GM19238 (cell line): ENCODE measurements around the gene CCNB3.
"Not testable (repeated sequence)": the region's sequence is repeated elsewhere in the genome, so short reads cannot be mapped to it uniquely, and the experiment has no call there.

Experiments
- DNase-seq: peaks from one replicate; pipeline ENCODE4 v3.0.0; 2011; ENCODE audit warnings: low spot score; ENCODE audit not compliant: insufficient read length

The CCNB3 gene

DNA sequence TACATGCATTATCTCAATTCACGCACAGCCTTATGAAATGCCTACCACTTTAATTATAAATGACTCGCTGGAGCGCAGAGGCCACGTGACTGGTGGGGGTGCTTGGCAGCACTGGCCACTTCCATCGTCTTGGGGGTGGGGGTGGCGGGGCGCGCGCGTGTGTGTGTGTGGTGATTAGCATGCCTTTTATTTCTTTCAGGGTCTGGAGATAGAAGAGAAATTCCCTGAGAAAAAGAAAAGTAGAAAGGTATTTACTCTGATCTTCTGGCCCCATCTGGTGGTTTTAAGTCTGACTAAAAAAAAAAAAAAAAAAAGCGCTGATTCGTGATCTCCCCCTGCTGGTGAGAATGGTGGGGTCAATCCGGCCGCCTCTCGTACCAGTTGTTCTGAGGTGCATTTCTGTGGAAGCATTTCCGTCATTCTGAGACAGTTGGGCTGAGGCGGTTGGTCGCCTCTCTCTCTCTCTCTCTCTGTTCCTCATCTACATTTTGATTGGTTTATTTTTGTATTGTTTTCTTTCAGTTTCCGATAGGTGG lies at the start of gene CCNB3:
TSS of gene CCNB3 (plus strand) at position 402 of the 536 bp plus-strand sequence. CDS start 80,399 bp downstream, outside the sequence.
- peak; percentile 44 for DNase-seq

DNA sequence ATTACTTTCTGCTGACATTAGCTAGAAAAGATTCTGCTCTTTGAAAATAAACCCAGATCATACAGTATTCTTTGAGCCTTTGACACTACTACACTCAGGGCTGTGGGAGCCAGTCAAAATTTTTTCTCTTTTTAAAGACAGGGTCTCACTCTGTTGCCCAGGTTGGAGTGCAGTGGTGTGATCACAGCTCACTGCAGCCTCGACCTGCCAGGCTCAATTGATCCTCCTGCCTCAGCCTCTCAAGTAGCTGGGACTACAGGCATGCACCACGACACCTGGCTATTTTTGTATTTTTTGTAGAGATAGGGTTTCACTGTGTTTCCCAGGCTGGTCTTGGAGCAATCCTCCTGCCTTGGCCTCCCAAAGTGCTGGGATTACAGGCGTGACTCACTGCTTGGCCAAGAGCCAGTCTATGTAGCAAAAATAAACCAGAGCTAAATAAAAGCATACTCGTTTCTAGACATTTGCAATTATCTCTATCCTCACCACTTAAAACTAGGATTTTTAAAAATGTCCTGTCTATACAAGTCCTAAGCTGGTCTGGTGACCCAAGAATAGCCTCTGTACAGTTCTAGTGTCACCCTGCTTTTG lies 46.9 kb upstream of the CCNB3 start:
- DNase-seq = no peak

- DNase-seq = no peak
These were observed 46.0 kb upstream of the CCNB3 start for GRCh38 chrX:50158593-50158992.

DNA sequence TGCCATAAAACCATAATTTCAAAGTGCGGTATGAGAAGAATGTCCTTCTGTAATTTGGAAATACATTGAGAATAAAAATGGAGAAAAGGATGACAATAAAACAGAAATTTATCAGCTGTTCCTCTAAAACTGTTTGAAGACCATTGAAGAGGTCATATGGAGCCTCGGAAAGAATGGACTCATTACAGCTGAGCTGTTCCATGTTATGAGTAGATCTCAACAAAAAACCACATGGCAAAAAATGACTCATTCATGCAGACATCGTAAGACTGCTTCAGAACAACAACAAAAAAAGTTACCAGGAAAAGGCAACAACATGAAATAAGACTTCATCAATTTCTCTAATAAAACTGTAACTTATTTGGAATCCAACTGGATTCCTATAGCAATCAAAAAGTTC lies 43.4 kb upstream of the CCNB3 start:
- no peak for DNase-seq

DNA sequence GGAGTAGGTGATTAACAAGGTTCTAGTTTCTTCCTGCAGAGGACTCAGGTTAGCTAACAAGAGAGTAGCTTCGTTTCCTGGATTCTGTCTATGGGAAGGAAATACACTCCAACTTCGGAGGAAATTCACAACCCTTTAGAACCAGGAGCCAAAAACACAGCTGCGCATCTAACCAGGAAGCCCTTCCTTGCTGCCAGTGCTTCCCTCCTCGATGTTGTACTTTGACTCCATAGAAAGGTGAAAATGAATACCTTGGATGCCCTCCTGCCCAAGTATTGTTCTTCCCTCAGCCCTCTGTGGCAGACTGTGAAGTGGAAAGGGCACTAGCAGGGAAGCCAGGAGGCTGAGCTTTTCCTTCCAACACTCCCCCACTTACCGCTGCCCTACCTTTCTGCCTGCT lies 38.8 kb upstream of the CCNB3 start:
- DNase-seq = no peak

DNA sequence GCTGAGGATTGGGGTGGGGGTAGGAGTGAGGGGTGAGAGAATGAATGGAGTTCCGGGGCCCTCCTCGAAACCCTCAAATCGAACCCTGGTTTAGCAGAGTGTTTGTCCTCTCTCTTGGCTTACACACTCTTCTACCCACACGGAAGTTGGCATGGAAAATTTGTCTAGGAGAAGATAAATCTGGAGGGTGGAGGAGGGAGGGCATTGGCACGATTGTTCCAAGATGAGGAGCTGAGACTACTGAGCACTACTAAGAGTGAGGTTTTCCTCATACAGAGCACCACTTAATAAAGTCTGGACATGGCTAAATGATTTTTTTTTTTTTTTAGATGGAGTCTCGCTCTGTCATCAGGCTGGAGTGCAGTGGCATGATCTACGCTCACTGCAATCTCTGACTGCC lies 37.2 kb upstream of the CCNB3 start:
- no peak for DNase-seq

DNA sequence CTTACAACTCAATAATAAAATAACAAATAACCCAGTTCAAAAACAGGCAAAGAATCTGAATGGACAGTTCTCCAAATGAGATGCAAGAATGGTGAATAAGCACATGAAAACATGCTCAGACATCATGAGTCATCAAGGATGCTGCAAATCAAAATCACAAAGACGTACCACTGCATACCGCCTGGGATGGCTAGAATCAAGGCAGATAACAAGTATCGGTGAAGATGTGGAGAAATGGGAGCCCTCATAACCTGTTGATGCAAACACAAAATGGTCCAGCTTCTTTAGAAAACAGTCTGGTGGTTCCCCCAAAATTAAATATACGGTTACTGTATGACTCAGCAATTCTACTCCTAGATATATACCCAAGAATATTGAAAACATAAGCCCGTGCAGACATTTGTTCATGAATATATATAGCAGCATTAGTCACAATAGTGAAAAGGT lies 36.3 kb upstream of the CCNB3 start:
- DNase-seq = no peak

DNA sequence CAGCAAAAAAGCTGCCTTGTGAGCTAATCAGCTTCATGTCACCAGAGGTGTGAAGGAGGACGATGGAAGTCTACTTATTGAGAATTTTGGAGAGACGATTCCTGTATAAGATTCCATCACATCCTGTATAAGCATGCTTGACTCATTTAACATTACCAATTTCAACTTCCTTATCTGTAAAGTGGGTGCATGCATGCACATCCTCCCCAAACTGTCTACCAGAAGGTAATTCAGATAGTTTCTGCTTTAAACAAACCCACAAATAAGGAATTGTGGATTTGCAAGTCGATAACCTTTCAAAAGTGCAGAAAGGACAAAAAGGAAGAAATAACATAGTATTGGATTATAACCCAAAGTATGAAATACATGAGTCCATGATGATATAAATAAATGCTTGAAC lies 34.8 kb upstream of the CCNB3 start:
- no peak for DNase-seq

DNA sequence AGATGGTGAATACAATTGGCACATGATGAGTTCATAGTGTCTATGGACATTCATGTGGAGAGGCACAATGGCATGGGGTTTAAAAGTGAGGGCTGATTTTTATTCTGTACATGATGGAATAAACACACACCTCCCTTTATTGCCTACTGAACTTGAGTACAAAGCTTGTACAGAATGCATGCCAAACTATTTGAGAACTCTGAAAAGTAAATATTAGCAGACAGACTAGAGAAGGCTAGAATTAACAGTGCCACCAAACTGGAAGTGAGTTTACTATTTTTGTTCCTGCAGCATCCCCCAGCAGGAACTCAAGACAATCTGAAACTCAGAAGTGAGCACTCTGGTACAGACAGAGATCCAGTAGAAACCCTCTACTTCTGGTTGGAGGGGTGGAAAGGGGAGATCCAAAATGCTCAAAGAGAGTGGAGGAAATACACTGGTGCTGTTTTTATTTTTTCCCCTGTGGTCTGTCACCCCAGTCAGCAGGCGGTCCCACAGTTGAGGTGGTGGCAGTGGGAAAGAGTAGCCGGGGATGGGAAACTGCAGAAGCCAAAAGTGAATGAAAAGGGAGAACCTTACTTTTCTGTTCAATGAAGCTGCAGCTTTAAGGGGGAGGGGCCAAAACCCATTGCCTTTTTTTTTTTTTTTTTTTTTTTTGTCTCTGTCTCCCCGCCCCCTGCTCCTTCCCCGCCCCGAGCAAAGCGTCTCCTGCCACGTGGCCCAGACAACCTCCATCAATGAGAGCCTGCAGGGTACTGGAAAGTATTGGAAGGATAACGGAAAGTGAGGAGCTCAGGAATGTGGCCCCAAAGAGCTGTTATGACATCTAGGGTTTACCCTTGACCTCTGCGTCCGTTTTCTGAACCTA lies 24.3 kb upstream of the CCNB3 start:
- no peak for DNase-seq

DNA sequence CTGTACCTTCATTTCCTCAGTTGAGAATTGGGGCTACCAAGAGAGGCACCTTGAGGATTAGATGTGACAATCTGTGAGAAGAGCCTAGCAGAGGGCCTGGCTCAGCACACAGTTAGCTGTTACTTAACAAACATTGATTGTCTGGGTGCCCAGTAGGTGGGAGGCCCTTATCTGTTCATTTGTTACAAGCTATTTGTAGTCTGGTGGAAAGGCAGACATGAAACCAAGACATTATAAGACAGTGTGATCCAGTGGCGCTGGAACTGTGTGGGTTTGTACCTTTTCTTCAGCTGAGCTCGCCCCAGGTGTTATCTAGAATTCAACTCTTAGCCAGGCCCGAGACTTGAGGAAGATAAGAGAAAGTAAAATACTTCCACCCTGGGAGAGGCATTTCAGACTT lies 20.7 kb upstream of the CCNB3 start:
- DNase-seq = no peak

- no peak for DNase-seq
These were observed 15.5 kb upstream of the CCNB3 start for GRCh38 chrX:50188859-50189600.

DNA sequence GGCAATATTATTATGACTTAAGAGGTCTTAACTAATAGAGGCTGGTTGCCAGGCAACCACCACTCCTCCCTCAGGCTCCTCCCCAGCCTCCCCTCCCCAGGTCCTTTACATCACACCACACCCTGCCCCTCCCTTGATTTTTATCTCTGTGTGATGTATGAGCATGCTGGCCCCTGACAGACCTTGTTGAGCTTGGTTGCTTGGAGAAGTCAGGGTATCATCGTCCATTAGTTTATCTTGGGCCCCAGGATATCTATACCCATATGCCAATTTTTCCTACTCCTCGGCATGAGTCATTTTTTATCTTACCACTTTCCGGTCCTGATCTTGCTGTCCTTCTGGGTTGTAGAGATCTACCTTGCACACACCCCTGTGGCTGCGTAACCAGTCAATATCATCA lies 6.2 kb upstream of the CCNB3 start:
- DNase-seq = no peak

DNA sequence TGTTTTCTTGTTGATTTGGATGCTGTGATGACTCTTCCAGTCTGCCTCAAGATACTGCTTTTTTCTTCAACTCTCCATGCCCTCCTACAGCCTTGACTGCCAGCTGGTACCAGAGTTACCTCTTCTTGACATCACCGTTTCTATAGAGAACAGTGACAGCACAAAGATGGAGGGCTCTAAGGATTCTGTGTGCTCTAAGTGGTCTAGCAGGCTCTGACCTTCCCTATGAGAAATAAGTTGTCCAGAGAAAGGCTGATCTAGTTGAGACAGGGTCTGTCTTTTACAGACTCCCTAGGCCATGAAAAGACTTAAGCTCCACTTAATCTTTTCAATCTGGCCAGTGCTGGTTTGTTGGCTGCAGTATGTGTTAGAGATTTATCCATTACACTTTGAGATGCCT lies 3.7 kb upstream of the CCNB3 start, which contains the start of gene AKAP4:
TSS of gene AKAP4 (minus strand) at position 101 of the 400 bp plus-strand sequence. CDS start 118 bp downstream, outside the sequence.
- no peak for DNase-seq

DNA sequence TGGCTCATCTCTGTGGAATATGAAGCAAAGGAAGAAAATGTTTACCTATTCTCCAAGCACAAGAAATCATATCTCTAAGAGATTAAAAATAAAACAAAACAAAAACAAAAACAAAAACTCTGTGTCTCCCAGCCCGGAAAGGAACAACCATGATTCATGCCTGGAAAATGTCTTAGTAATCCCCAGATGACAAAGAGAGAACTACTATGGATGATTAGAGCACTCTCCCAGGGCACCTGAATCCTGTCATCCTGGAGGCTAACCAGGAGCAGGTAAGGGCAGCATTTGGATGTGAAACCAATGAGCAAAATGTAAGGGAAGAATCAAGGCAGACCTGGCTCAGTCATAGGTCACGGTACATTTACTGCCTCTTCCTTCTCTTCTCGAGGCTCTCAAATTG lies 2.0 kb upstream of the CCNB3 start:
- no peak for DNase-seq

DNA sequence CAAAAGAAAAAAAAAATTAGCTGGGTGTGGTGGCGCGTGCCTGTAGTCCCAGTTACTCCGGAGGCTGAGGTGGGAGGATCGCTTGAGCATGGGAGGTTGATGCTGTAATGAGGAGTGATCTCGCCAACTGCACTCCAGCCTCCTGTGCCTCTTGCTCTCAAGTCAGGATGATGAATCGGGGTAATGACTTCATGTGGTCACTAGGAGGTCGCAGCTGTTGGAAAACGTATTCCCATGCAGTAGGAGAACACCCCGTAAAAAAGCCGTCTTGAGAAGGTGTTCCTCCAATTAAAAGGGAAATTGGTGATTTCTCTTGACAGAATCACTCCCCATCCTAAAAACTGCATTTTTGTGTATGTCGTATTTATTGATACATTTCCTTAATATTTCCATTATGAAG lies 2.2 kb downstream of the CCNB3 start:
- no peak for DNase-seq

- no peak for DNase-seq
These were observed 6.9 kb downstream of the CCNB3 start for GRCh38 chrX:50211510-50211909.

DNA sequence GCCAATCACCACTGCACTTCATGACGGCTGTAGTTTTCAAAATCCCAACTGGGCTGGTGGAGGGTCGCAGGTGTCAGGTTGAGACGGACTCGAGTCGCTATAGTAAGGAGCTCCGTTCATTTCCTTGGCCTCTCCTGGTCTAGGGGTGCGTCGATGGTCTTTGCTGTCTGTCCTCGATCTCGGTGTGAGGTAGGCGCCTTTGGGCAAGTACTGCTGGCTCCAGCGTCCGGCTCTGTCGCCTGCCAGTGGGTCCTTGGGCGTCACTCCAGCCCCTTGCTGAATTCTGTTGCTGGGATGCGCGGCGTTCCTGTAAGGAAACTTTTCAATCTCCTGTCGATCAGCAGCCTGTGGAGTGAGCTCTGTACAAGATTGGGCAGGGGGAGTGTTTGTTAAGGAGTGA lies 76.7 kb downstream of the CCNB3 start:
- no peak for DNase-seq

GRCh38 chrX:50327235-50327634 lies 122.7 kb downstream of the CCNB3 start:
- no peak for DNase-seq

DNA sequence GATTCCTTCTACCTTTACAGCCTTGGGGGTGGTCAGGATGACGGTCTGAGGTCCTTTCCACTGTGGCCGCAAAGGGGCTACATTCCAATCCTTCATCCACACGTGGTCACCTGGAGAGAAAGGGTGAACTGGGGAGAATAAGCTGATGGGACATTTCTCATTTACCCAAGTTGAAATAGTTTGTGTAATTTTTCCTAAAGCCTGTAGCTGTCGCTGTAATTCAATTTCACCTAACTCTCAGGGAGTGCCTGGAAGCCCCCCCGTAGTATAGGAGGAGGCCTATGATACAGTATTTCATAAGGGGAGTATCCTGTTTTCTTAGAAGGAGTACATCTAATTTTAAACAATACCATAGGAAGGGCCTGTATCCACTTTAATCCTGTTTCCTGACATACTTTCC lies 128.1 kb downstream of the CCNB3 start:
- DNase-seq = not testable (repeated sequence)

DNA sequence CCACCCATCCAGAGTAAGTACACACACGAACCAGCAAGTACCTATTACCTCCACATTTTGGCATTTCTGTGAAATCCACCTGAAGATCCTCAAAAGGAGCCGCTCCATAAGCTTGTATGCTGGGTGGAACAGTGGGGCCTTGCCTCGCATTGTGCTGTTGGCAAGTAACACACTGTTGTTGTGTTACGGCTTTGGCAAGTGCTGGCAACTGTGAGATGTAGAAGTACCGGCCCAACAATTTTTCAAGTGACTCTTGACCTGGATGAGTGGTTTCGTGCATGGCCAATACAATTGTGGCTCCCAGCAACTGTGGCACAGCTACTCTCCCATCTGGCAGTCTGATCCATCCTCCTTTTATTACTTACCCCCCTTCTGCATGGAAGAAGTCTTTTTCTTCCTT lies 128.7 kb downstream of the CCNB3 start:
- DNase-seq = no peak

GRCh38 chrX:50343917-50344316 lies 139.4 kb downstream of the CCNB3 start:
- no peak for DNase-seq

DNA sequence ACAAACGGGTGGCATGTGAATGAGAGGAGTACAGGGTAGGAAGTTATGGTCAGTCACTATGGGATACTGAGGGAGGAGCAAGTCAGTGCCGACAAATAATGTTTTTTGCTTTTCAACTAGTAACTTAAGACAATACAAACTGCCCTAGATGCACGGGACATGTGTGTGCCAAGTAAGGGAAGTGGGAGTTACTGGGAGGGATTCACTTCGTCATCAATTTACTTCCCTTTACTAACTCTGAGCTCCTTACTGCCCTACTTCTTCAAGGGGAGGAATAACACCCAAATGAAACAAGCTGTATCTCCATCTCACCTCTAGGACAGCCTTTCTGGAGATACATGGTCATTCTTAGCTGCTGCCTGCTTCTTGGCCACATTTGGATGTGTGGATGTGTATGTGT lies 168.4 kb downstream of the CCNB3 start:
- DNase-seq = no peak
